Upper lobe of right lung (tissue), 1 donor: ENCODE data around the gene CYP17A1. TPM values are rescaled to one million over a fixed set of nuclear protein-coding genes. Genes with fewer than 3 reads are reported as not detected.
"Not testable (repeated sequence)": the region's sequence is repeated elsewhere in the genome, so short reads cannot be mapped to it uniquely, and the experiment has no call there.

Experiments used
- ATAC-seq: fragments of 200-7000 bp; cut with Tn5 transposase; one replicate; pipeline ENCODE4 v1.9.1; 2020; ENCODE audit warnings: mild to moderate bottlenecking, moderate library complexity
- DNase-seq: peaks from one replicate; pipeline ENCODE4 v3.0.0-alpha.2; 2020
- H3K27ac ChIP-seq: fragments of 200-600 bp; one replicate; pipeline ENCODE4 v1.8.0; 2022
- H3K27me3 ChIP-seq: fragments of 200-600 bp; one replicate; pipeline ENCODE4 v1.8.0; 2022; ENCODE audit warnings: mild to moderate bottlenecking
- H3K36me3 ChIP-seq: fragments of 200-600 bp; one replicate; pipeline ENCODE4 v1.8.0; 2022
- H3K4me1 ChIP-seq: fragments of 200-600 bp; one replicate; pipeline ENCODE4 v1.8.0; 2022
- H3K4me3 ChIP-seq: fragments of 200-600 bp; one replicate; pipeline ENCODE4 v1.8.0; 2022; ENCODE audit warnings: mild to moderate bottlenecking
- H3K9me3 ChIP-seq: fragments of 200-600 bp; one replicate; pipeline ENCODE4 v1.8.0; 2022
- intact Hi-C: fragments of 100-400 bp; cut with DNase I; formaldehyde crosslinking; loops from one replicate; pipeline ENCODE4 v1.11.0; 2022
- total RNA-seq: library from RNA; stranded (reverse); fragmentation: NEBNext Ultra II Directional; extraction: Animal tissue kit (Norgen Biotek cat#: 25700); gene quantifications from one replicate; pipeline ENCODE4 v1.2.1, GENCODE V29; 2021
- TF ChIP-seq, protein P1 (sequence below): fragments of 200-600 bp; IDR thresholded peaks from one replicate; pipeline ENCODE4 v1.8.0; 2022; ENCODE audit warnings: antibody characterized with exemption
- donor health status: DM: no; HTN: yes; CAD: no; lungs with severe emphysema.

Gene CYP17A1
- total RNA-seq, 1 donor from 2014 or later: 1.9 TPM

DNA sequence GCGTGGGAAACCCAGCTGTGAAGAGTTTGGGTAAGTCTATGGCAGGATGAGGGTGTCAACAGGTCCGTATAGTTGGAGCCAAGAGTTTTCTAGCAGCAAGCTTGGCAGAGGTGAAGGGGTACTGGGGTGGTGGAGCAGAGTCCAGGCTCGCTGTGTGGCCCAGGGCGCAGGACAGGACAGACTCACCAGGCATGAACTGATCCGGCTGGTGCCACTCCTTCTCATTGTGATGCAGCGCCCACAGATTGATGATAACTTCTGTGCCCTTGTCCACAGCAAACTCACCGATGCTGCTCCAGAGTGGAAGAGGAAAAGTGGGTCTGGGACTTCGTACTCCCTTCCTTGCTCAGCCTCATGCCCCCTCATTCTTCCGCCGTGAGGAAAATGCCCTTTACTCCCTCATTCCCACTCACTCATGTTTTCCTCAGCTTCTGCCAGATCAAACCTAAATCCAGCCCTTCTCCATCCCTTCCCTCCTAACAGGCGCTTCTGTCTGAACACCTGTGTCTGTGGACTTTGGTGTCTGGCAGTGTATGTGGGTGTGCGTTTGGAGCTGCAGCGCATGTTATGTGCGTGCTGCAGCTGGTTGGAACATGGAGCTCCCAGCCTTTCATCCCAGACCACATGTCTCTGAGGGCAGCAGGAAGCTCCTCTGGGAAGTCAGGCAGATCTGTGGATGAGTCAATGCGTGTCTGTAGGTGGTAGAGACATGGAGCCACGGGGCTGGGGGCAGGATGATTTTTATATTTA, 5.7 kb downstream of the CYP17A1 start:
- Histone ChIP-seq H3K4me3 (no peak overlapping the region), H3K27me3 (no peaks in the 10 kb centered on the region), H3K4me1 (no peaks in the 10 kb centered on the region), H3K9me3 (no peaks in the 10 kb centered on the region), H3K36me3 (no peaks in the 10 kb centered on the region), H3K27ac (no peak overlapping the region)
- TF ChIP-seq, protein P1, sequence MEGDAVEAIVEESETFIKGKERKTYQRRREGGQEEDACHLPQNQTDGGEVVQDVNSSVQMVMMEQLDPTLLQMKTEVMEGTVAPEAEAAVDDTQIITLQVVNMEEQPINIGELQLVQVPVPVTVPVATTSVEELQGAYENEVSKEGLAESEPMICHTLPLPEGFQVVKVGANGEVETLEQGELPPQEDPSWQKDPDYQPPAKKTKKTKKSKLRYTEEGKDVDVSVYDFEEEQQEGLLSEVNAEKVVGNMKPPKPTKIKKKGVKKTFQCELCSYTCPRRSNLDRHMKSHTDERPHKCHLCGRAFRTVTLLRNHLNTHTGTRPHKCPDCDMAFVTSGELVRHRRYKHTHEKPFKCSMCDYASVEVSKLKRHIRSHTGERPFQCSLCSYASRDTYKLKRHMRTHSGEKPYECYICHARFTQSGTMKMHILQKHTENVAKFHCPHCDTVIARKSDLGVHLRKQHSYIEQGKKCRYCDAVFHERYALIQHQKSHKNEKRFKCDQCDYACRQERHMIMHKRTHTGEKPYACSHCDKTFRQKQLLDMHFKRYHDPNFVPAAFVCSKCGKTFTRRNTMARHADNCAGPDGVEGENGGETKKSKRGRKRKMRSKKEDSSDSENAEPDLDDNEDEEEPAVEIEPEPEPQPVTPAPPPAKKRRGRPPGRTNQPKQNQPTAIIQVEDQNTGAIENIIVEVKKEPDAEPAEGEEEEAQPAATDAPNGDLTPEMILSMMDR: no peak
- intact Hi-C loops: loop anchor here (10.0 kb wide), 1 partner anchor 73 kb away; no protein-coding TSS in a partner anchor
- no peak for ATAC-seq
- DNase-seq: no peak

DNA sequence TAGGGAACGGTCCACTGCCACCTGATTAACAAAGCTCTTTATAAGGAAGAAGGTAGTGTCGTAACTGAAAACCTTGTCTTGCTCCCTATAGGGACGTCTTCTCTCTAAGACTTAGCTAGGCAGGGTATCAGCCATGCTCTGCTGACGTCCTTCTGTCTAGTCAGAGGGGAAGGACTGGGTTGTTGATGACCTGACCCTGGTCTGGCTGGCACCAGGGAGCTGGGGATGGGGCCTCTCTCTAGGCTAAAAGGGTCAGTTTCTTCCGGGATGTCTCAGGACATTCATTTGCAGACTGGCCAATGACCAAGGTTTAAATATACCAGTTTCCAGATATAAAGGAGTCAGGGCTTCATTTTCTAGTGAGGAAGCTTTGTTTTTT, 9.6 kb downstream of the CYP17A1 start:
- Histone ChIP-seq H3K4me3 (no peak overlapping the region), H3K9me3 (no peaks in the 10 kb centered on the region), H3K27ac (no peak overlapping the region), H3K36me3 (no peaks in the 10 kb centered on the region), H3K27me3 (no peaks in the 10 kb centered on the region), H3K4me1 (no peaks in the 10 kb centered on the region)
- DNase-seq (no peak), ATAC-seq (no peak)
- TF ChIP-seq, protein P1: no peak
- intact Hi-C loops: no loop called here

DNA sequence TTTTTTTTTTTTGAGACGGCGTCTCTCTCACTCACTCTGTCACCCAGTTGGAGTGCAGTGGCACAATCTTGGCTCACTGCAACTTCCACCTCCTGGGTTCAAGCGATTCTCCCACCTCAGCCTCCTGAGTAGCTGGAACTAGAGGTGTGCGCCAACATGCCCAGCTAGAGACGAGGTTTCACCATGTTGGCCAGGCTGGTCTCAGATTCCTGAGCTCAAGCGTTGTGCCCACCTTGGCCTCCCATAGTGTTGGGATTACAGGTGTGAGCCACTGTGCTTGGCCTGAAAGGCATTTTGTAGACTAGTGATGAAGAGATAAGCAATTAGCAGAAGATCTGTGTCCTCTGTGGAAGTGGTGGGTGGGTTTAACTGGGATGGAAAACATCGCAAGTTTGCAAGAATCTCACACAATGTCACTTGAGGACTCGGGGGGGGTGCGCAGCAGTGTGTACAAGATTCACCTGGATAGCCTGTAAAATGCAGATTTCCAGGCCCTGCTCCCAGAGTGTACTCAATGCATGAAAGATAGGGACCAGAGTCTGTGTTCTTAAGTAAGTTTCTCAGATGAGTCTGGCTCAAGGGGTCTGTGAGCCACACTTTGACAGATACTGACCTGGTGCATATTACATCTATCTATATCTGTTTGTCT, 10.9 kb downstream of the CYP17A1 start:
- H3K9me3 ChIP-seq: no peaks in the 10 kb centered on the region
- TF ChIP-seq, protein P1: no peak
- no peaks in the 10 kb centered on the region for H3K27me3 ChIP-seq
- no peak overlapping the region for H3K27ac ChIP-seq
- intact Hi-C loops: no loop called here
- H3K4me3 ChIP-seq: no peak overlapping the region
- no peaks in the 10 kb centered on the region for H3K36me3 ChIP-seq
- H3K4me1 ChIP-seq: no peaks in the 10 kb centered on the region
- DNase-seq: no peak
- no peak for ATAC-seq

- H3K9me3 ChIP-seq: no peaks in the 10 kb centered on the region
- H3K4me1 ChIP-seq: no peaks in the 10 kb centered on the region
- no peaks in the 10 kb centered on the region for H3K27me3 ChIP-seq
- H3K27ac ChIP-seq: no peak overlapping the region
- TF ChIP-seq, protein P1: no peak
- H3K36me3 ChIP-seq: no peaks in the 10 kb centered on the region
- DNase-seq (no peak), ATAC-seq (no peak)
- intact Hi-C loops: no loop called here
- H3K4me3 ChIP-seq: no peak overlapping the region
These were observed 12.5 kb downstream of the CYP17A1 start for GRCh38 chr10:102824664-102825063.

DNA sequence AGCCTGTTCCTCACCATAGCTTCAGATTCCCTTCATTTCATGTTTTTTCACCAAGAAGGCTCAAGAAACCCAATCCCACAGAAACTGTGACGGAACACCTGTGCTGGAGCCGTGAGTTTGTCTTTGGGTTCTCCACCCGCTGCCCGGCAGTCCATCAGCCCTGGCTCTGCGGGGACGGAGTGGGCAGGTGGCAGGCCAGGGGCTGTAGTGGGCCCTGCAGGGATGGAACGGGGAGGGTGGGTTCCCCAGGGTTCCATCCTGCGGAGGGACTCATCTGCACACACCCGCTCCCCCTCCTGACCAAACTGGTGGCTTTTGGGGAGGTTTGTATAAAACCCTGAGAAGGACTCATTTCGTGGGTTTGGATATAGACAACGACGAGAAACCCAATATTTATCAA, 15.0 kb downstream of the CYP17A1 start:
- Histone ChIP-seq H3K27ac (no peak overlapping the region), H3K9me3 (no peaks in the 10 kb centered on the region), H3K27me3 (no peaks in the 10 kb centered on the region), H3K4me1 (peaks cover 11% of the 10 kb centered on the region), H3K4me3 (no peak overlapping the region), H3K36me3 (no peaks in the 10 kb centered on the region)
- no peak for DNase-seq
- TF ChIP-seq, protein P1: no peak
- intact Hi-C loops: no loop called here
- no peak for ATAC-seq

DNA sequence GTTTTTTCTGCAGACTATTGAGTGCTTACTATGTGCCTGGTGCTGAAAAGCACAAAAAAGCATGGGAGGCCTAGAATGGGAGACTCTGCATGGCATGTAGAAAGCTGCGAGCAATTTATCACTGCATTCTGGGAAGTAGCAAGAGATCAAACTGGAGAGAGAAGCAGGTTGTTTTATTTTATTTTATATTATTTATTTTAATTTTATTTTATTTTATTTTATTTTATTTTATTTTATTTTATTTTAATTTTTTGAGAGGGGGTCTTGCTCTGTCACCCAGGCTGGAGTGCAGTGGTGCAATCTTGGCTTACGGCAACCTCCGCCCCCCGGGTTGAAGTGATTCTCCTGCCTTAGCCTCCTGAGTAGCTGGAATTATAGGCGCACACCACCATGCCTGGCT, 17.2 kb downstream of the CYP17A1 start:
- H3K27ac ChIP-seq, H3K9me3 ChIP-seq, DNase-seq, H3K36me3 ChIP-seq, ATAC-seq, intact Hi-C loops, H3K4me3 ChIP-seq, H3K27me3 ChIP-seq: not testable (repeated sequence)
- peaks cover 30% of the 10 kb centered on the region for H3K4me1 ChIP-seq
